Ascending aorta (tissue), 2 donors: ENCODE results near the gene EXOC4. TPM values are rescaled to one million over a fixed set of nuclear protein-coding genes. Genes with fewer than 3 reads are reported as not detected.

Source experiments
- DNase-seq, 2 donors: peaks; one replicate each; pipeline ENCODE4 v3.0.0-alpha.2; 2019; ENCODE audit warnings: low spot score in 2 of 2
- H3K27ac ChIP-seq, 2 donors: fragments of 200-600 bp; sonication (generic); one replicate each; pipeline ENCODE4 v1.5.1; 2016 to 2017; ENCODE audit warnings: mild to moderate bottlenecking in 1 of 2
- H3K27me3 ChIP-seq: fragments of 200-600 bp; sonication (generic); one replicate; pipeline ENCODE4 v1.5.1; 2017
- H3K36me3 ChIP-seq, 2 donors: fragments of 200-600 bp; sonication (generic); one replicate each; pipeline ENCODE4 v1.5.1; 2016
- H3K4me1 ChIP-seq, 2 donors: fragments of 200-600 bp; sonication (generic); one replicate each; pipeline ENCODE4 v1.5.1; 2016 to 2017; ENCODE audit warnings: mild to moderate bottlenecking in 1 of 2
- H3K4me3 ChIP-seq, 2 donors: fragments of 200-600 bp; sonication (generic); one replicate each; pipeline ENCODE4 v1.5.1; 2016 to 2017; ENCODE audit warnings: mild to moderate bottlenecking in 1 of 2
- H3K9me3 ChIP-seq, 2 donors: fragments of 200-600 bp; sonication (generic); one replicate each; pipeline ENCODE4 v1.5.1; 2016
- CTCF ChIP-seq, 3 experiments: fragments of 200-600 bp in 2 of 3; fragments of 450-650 bp in 1 of 3; sonication (generic) in 2 of 3; IDR thresholded peaks; one replicate each; pipeline ENCODE4 v1.5.1; 2016 to 2019; ENCODE audit warnings: antibody characterized with exemption in 3 of 3, mild to moderate bottlenecking in 1 of 3, moderate library complexity in 1 of 3
- intact Hi-C: fragments of 100-400 bp; cut with DNase I; formaldehyde crosslinking; loops from one replicate; pipeline ENCODE4 v1.15.1; 2023
- total RNA-seq: library from RNA; depleted of rRNA; stranded (reverse); fragments of >200 nt; gene quantifications from one replicate; pipeline ENCODE4 v1.1.0, GENCODE V29; 2016

Gene EXOC4
- total RNA-seq, 1 donor from 2014 or later, result 27.1 TPM

GRCh38 chr7:133497061-133497460 lies 244.2 kb downstream of the EXOC4 start:
- Histone ChIP-seq H3K4me1 (no peaks in the 10 kb centered on the region), H3K36me3 (no peaks in the 10 kb centered on the region), H3K27me3 (no peaks in the 10 kb centered on the region), H3K9me3 (no peaks in the 10 kb centered on the region), H3K4me3 (no peak overlapping the region), H3K27ac (no peak overlapping the region)
- DNase-seq, result no peak
- no peak for TF ChIP-seq CTCF (IDR thresholded peaks at IDR 0.05)
- intact Hi-C loops, result no loop called here

- H3K27ac ChIP-seq, result no peak overlapping the region
- no peak for DNase-seq
- no peaks in the 10 kb centered on the region for H3K36me3 ChIP-seq
- H3K9me3 ChIP-seq, result no peaks in the 10 kb centered on the region
- no peak for TF ChIP-seq CTCF (IDR thresholded peaks at IDR 0.05)
- H3K4me3 ChIP-seq, result no peak overlapping the region
- intact Hi-C loops, result no loop called here
- no peaks in the 10 kb centered on the region for H3K27me3 ChIP-seq
- H3K4me1 ChIP-seq, result peaks cover 0 to 4% of the 10 kb centered on the region in 2 donors
Observed at GRCh38 chr7:133501771-133502170, 248.9 kb downstream of the EXOC4 start.

DNA sequence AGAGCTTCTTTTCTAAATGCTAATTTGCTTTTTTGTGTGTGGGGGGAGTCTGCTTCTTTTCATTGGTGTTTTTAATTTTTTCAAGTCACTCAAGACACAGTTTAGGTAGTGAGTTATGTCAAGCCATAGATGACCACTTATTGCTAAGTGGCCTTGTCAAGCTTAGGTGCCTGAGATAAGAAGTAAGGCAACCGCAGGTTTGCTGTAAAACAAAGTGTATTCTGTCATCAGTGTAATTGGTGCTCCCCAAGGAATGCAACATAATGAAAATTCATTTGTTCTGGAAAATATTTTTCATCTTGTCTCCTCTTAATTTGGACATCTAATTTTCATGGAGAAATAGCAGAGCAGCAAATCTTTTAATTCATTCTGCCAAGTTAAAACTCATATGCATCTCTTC lies 249.6 kb downstream of the EXOC4 start:
- no peak for DNase-seq
- Histone ChIP-seq H3K27ac (no peak overlapping the region), H3K36me3 (no peaks in the 10 kb centered on the region), H3K4me3 (no peak overlapping the region), H3K27me3 (no peaks in the 10 kb centered on the region), H3K4me1 (peaks cover 0 to 4% of the 10 kb centered on the region in 2 donors), H3K9me3 (no peaks in the 10 kb centered on the region)
- intact Hi-C loops, result no loop called here
- no peak for TF ChIP-seq CTCF (IDR thresholded peaks at IDR 0.05)

GRCh38 chr7:133502972-133503371 lies 250.1 kb downstream of the EXOC4 start:
- intact Hi-C loops, result no loop called here
- Histone ChIP-seq H3K9me3 (no peaks in the 10 kb centered on the region), H3K27ac (no peak overlapping the region), H3K27me3 (no peaks in the 10 kb centered on the region), H3K4me3 (no peak overlapping the region), H3K36me3 (no peaks in the 10 kb centered on the region), H3K4me1 (peaks cover 0 to 4% of the 10 kb centered on the region in 2 donors)
- no peak for TF ChIP-seq CTCF (IDR thresholded peaks at IDR 0.05)
- DNase-seq, result no peak

GRCh38 chr7:133504825-133505224 lies 251.9 kb downstream of the EXOC4 start:
- no peaks in the 10 kb centered on the region for H3K27me3 ChIP-seq
- no peak for DNase-seq
- H3K4me1 ChIP-seq, result peaks cover 0 to 4% of the 10 kb centered on the region in 2 donors
- no peak overlapping the region for H3K4me3 ChIP-seq
- H3K36me3 ChIP-seq, result no peaks in the 10 kb centered on the region
- H3K9me3 ChIP-seq, result no peaks in the 10 kb centered on the region
- TF ChIP-seq CTCF (IDR thresholded peaks at IDR 0.05), result no peak
- intact Hi-C loops, result no loop called here
- no peak overlapping the region for H3K27ac ChIP-seq

DNA sequence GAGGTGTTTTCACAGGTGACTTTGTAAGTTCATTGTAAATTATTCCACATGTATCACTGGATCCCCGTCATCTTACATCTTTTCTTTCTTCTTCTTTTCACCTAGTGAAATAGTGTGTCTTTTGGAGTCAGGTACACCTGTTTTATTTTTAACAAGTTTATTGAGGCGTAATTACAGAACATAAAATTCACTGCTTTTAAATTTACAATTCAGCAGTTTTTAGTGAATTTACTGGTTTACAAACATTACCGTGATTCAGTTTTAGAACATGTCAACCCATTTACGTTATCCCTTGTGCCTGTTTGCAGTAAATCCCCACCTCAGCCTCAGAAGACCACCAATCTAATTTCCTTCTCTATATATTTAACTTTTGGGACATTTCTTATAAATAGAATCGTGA lies 256.9 kb downstream of the EXOC4 start:
- intact Hi-C loops, result no loop called here

More for the DNA sequence above, 256.9 kb downstream of the EXOC4 start:
- DNase-seq, result no peak
- H3K27me3 ChIP-seq, result no peaks in the 10 kb centered on the region
- H3K4me3 ChIP-seq, result no peak overlapping the region
- no peaks in the 10 kb centered on the region for H3K9me3 ChIP-seq
- no peak for TF ChIP-seq CTCF (IDR thresholded peaks at IDR 0.05)
- no peaks in the 10 kb centered on the region for H3K4me1 ChIP-seq
- no peaks in the 10 kb centered on the region for H3K36me3 ChIP-seq
- H3K27ac ChIP-seq, result no peak overlapping the region
